Measurements from ENCODE around the gene FBN2. TPM values are rescaled to one million over a fixed set of nuclear protein-coding genes. Genes with fewer than 3 reads are reported as not detected.

The FBN2 gene
- total RNA-seq, 1 experiment from 2014 or later: 0.22 TPM

GRCh38 chr5:128241051-128241695 is 296.9 kb downstream of the FBN2 start:
- intact Hi-C loops (cut with micrococcal nuclease; ENCODE audit: unreplicated experiment): no loop called here
- DNase-seq: no peak
- Histone ChIP-seq H3K79me2 (ENCODE audit: low read depth) (no peaks in the 10 kb centered on the region), H3K36me3 (ENCODE audit: low read depth) (no peaks in the 10 kb centered on the region), H3K4me2 (no peak overlapping the region), H3F3A (ENCODE audit: insufficient read depth, low read depth) (no peaks in the 10 kb centered on the region), H3K4me3 (no peak overlapping the region), H3K9me2 (ENCODE audit: insufficient read depth) (no peaks in the 10 kb centered on the region; the same call in 1 of the 2 replicates), H3K27ac (no peak overlapping the region), H3K27me3 (ENCODE audit: insufficient read depth, low read depth) (no peaks in the 10 kb centered on the region), H3K9me3 (ENCODE audit: insufficient read depth, low read depth) (no peaks in the 10 kb centered on the region), H3K4me1 (replicated peaks; ENCODE audit: insufficient read depth) (no peaks in the 10 kb centered on the region), H2AFZ (no peak overlapping the region), H4K20me1 (ENCODE audit: insufficient read depth) (no peaks in the 10 kb centered on the region)
- CTCF ChIA-PET: no interaction called here
- BruUV-seq (replicated peaks): no TSS peak
- TF ChIP-seq CTCF (conservative IDR thresholded peaks at IDR 0.05): no peak
- TF ChIP-seq EZH2 (IDR thresholded peaks at IDR 0.05; ENCODE audit: low read depth): no peak
- POLR2A ChIA-PET (ENCODE audit: unreplicated experiment): no interaction called here

- TF ChIP-seq CTCF (conservative IDR thresholded peaks at IDR 0.05): no peak
- TF ChIP-seq EZH2 (IDR thresholded peaks at IDR 0.05; ENCODE audit: low read depth): no peak
- Histone ChIP-seq H3F3A (ENCODE audit: insufficient read depth, low read depth) (no peaks in the 10 kb centered on the region), H4K20me1 (ENCODE audit: insufficient read depth) (no peaks in the 10 kb centered on the region), H3K27me3 (ENCODE audit: insufficient read depth, low read depth) (no peaks in the 10 kb centered on the region), H3K27ac (no peak overlapping the region), H3K4me3 (no peak overlapping the region), H3K9me2 (ENCODE audit: insufficient read depth) (no peaks in the 10 kb centered on the region), H3K9me3 (ENCODE audit: insufficient read depth, low read depth) (no peaks in the 10 kb centered on the region), H2AFZ (no peak overlapping the region), H3K4me1 (replicated peaks; ENCODE audit: insufficient read depth) (no peaks in the 10 kb centered on the region), H3K79me2 (ENCODE audit: low read depth) (no peaks in the 10 kb centered on the region), H3K4me2 (no peak overlapping the region), H3K36me3 (ENCODE audit: low read depth) (no peaks in the 10 kb centered on the region)
- CTCF ChIA-PET: no interaction called here
- intact Hi-C loops (cut with micrococcal nuclease; ENCODE audit: unreplicated experiment): no loop called here
- POLR2A ChIA-PET (ENCODE audit: unreplicated experiment): no interaction called here
- BruUV-seq (replicated peaks): no TSS peak
- DNase-seq: no peak
Observed at GRCh38 chr5:128237546-128237945, 300.5 kb downstream of the FBN2 start.

GRCh38 chr5:128237000-128237399 is 301.0 kb downstream of the FBN2 start:
- Histone ChIP-seq H3K9me3 (ENCODE audit: insufficient read depth, low read depth) (no peaks in the 10 kb centered on the region), H3K27me3 (ENCODE audit: insufficient read depth, low read depth) (no peaks in the 10 kb centered on the region), H3K4me3 (no peak overlapping the region), H3K4me1 (replicated peaks; ENCODE audit: insufficient read depth) (no peaks in the 10 kb centered on the region), H3K36me3 (ENCODE audit: low read depth) (no peaks in the 10 kb centered on the region), H4K20me1 (ENCODE audit: insufficient read depth) (no peaks in the 10 kb centered on the region), H3K27ac (no peak overlapping the region), H2AFZ (no peak overlapping the region), H3F3A (ENCODE audit: insufficient read depth, low read depth) (no peaks in the 10 kb centered on the region), H3K4me2 (no peak overlapping the region), H3K9me2 (ENCODE audit: insufficient read depth) (no peaks in the 10 kb centered on the region), H3K79me2 (ENCODE audit: low read depth) (no peaks in the 10 kb centered on the region)
- ChIA-PET POLR2A (ENCODE audit: unreplicated experiment) (no interaction called here), CTCF (no interaction called here)
- DNase-seq: no peak
- BruUV-seq (replicated peaks): no TSS peak
- intact Hi-C loops (cut with micrococcal nuclease; ENCODE audit: unreplicated experiment): no loop called here
- TF ChIP-seq EZH2 (IDR thresholded peaks at IDR 0.05; ENCODE audit: low read depth): no peak
- no peak for TF ChIP-seq CTCF (conservative IDR thresholded peaks at IDR 0.05)
